AG04449 (cell line): ENCODE measurements around the gene LCE2A.
A peak's percentile ranks its signal among the peaks of the same experiment; 100 is the strongest.
"Not testable (repeated sequence)": the region's sequence is repeated elsewhere in the genome, so short reads cannot be mapped to it uniquely, and the experiment has no call there.

Experiments
- CTCF ChIA-PET: fragments of 350-600 bp; formaldehyde crosslinking; extraction: SDS; loops from one replicate; lab custom pipeline; 2021; ENCODE audit warnings: antibody characterized with exemption; lab: Yijun Ruan, JAX
- POLR2A ChIA-PET: fragments of 400-600, 350-600 bp; formaldehyde crosslinking; extraction: SDS; loops from one replicate; lab custom pipeline; 2020; ENCODE audit warnings: antibody characterized with exemption, inconsistent platforms; lab: Yijun Ruan, JAX
- DNase-seq: peaks from one replicate; pipeline ENCODE4 v3.0.0-alpha.2; 2010; ENCODE audit warnings: low read depth, low spot score
- H3K4me3 ChIP-seq: 2 replicates; pipeline ENCODE4 v1.5.1; 2011; ENCODE audit warnings: low read depth, mild to moderate bottlenecking, control low read depth, low read length
- CTCF ChIP-seq: IDR thresholded peaks from one replicate; pipeline ENCODE4 v1.5.1; 2011; ENCODE audit warnings: mild to moderate bottlenecking, moderate library complexity, low read length, control low read depth, inconsistent platforms; ENCODE audit not compliant: insufficient read depth; ENCODE audit errors: missing control alignments

LCE2A gene, protein sequence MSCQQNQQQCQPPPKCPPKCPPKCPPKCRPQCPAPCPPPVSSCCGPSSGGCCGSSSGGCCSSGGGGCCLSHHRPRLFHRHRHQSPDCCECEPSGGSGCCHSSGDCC

GRCh38 chr1:152697701-152698600, at the start of gene LCE2A:
LCE2A (plus strand) TSS chr1:152698345; CDS start chr1:152698902, 557 bp downstream.
- DNase-seq: no peak
- CTCF ChIA-PET: no interaction called here
- TF ChIP-seq CTCF: no peak
- no peak within 1 kb of the TSS for H3K4me3 ChIP-seq
- POLR2A ChIA-PET: no interaction called here

GRCh38 chr1:152654110-152654509, 44.0 kb upstream of the LCE2A start:
- CTCF ChIA-PET: interaction anchor here (0.6 to 3.9 kb wide), 20 partner anchors 11 to 698 kb away, joined by 3 to 22 read pairs (median 4); no protein-coding TSS in a partner anchor
- no peak overlapping the region for H3K4me3 ChIP-seq
- no peak for DNase-seq
- POLR2A ChIA-PET: no interaction called here
- peak; percentile 59 for TF ChIP-seq CTCF

DNA sequence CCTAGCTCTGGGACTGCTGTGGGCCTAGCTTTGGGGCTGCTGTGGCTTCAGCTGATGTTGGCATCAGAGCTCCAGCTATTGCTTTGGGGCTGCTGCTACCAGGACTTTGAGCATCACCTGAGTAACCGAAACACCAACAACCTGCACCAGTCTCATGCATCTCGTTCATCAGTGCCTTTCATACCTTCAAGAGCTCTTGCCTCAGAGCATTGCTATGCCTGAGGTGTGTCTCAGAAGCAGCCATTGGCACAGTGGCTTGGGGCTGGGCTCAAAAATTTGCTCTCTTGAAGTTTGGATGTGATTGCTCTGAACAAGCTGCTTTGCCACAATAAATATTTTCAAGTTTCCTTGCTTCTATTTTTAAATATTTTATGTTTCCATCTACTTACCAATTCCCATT, 41.7 kb upstream of the LCE2A start:
- ChIA-PET CTCF (interaction anchor here (2.4 kb wide), 1 partner anchor 214 kb away, joined by 7 read pairs; no protein-coding TSS in a partner anchor), POLR2A (no interaction called here)
- TF ChIP-seq CTCF: no peak
- no peak overlapping the region for H3K4me3 ChIP-seq
- no peak for DNase-seq

DNA sequence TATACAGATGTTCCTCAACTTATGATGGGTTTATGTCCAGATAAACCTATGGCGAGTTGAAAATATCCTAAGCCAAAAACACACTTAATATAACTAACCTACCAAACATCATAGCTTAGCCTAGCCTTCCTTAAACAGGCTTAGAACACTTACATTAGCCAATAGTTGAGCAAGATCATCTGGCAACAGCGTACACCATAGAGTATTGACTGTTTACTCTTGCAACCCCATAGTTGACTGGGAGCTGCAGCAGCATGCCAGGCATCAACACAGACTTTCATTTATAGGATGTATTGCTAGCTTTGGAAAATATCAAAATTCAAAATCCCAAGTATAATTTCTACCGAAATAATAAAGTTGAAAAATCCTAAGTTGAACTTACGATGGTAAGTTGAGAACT, 40.5 kb upstream of the LCE2A start:
- no peak for TF ChIP-seq CTCF
- POLR2A ChIA-PET: no interaction called here
- H3K4me3 ChIP-seq: no peak overlapping the region
- DNase-seq: no peak
- CTCF ChIA-PET: no interaction called here

GRCh38 chr1:152658649-152659048, 39.5 kb upstream of the LCE2A start:
- ChIA-PET POLR2A (no interaction called here), CTCF (no interaction called here)
- TF ChIP-seq CTCF: no peak
- DNase-seq: no peak
- no peak overlapping the region for H3K4me3 ChIP-seq

GRCh38 chr1:152663098-152663497, 35.0 kb upstream of the LCE2A start, which contains the start of gene LCE2D:
LCE2D (plus strand) TSS chr1:152663380; CDS start chr1:152664106, 726 bp downstream.
- no peak within 1 kb of the TSS for H3K4me3 ChIP-seq
- CTCF ChIA-PET: no interaction called here
- no peak for TF ChIP-seq CTCF
- DNase-seq: no peak
- POLR2A ChIA-PET: no interaction called here

GRCh38 chr1:152666171-152666570, 32.0 kb upstream of the LCE2A start:
- DNase-seq, H3K4me3 ChIP-seq, POLR2A ChIA-PET: not testable (repeated sequence)
- CTCF ChIA-PET: interaction anchor here (1.5 kb wide), 1 partner anchor 11 kb away, joined by 6 read pairs; no protein-coding TSS in a partner anchor
